ENCODE data around the gene PRAMEF14. TPM values are rescaled to one million over a fixed set of nuclear protein-coding genes. Genes with fewer than 3 reads are reported as not detected.
"Not testable (repeated sequence)": the region's sequence is repeated elsewhere in the genome, so short reads cannot be mapped to it uniquely, and the experiment has no call there.

The PRAMEF14 gene
- polyA plus RNA-seq, 1 experiment = not detected

DNA sequence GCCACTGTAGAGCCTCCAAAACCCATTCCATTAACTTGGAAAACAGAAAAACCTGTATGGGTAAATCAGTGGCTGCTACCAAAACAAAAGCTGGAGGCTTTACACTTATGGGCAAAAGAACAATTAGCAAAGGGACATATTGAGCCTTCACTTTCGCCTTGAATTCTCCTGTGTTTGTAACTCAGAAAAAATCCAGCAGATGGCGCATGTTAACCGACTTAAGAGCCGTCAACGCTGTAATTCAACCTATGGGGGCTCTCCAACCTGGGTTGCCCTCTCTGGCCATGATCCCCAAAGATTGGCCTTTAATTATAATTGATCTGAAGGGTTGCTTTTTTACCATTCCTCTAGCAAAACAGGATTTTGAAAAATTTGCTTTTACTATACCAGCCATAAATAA lies 9.8 kb upstream of the PRAMEF14 start:
- POLR2A ChIA-PET; H3K27ac ChIP-seq (ENCODE audit: low read depth, low read length); H3K9me3 ChIP-seq (ENCODE audit: control insufficient read depth, insufficient read depth, low read length); H3K27me3 ChIP-seq (ENCODE audit: control insufficient read depth, insufficient read depth, low read length); DNase-seq (ENCODE audit: low read depth, low spot score); H3K4me3 ChIP-seq (ENCODE audit: low read depth, low read length): not testable (repeated sequence)
- CTCF ChIA-PET = interaction anchor here (0.6 kb wide), 1 partner anchor 940 kb away, joined by 4 read pairs; no protein-coding TSS in a partner anchor
- 0 out of 2 replicates have a peak, but pooled peaks have one; percentile 9 for TF ChIP-seq CTCF (IDR thresholded peaks at IDR 0.05; ENCODE audit: low read depth, low read length)

GRCh38 chr1:13354475-13354874 lies 7.5 kb upstream of the PRAMEF14 start:
- POLR2A ChIA-PET; H3K27ac ChIP-seq (ENCODE audit: low read depth, low read length); H3K9me3 ChIP-seq (ENCODE audit: control insufficient read depth, insufficient read depth, low read length); H3K27me3 ChIP-seq (ENCODE audit: control insufficient read depth, insufficient read depth, low read length); H3K4me3 ChIP-seq (ENCODE audit: low read depth, low read length); DNase-seq (ENCODE audit: low read depth, low spot score); CTCF ChIA-PET: not testable (repeated sequence)

- H3K27ac ChIP-seq (ENCODE audit: low read depth, low read length); POLR2A ChIA-PET; CTCF ChIA-PET: not testable (repeated sequence)
These were observed 6.5 kb upstream of the PRAMEF14 start for GRCh38 chr1:13353476-13353875.

GRCh38 chr1:13342496-13342895 lies 4.4 kb downstream of the PRAMEF14 start:
- H3K27ac ChIP-seq (ENCODE audit: low read depth, low read length); H3K27me3 ChIP-seq (ENCODE audit: control insufficient read depth, insufficient read depth, low read length); H3K9me3 ChIP-seq (ENCODE audit: control insufficient read depth, insufficient read depth, low read length); CTCF ChIA-PET; POLR2A ChIA-PET; DNase-seq (ENCODE audit: low read depth, low spot score); H3K4me3 ChIP-seq (ENCODE audit: low read depth, low read length): not testable (repeated sequence)

More at GRCh38 chr1:13353476-13353875, 6.5 kb upstream of the PRAMEF14 start:
- H3K9me3 ChIP-seq (ENCODE audit: control insufficient read depth, insufficient read depth, low read length); H3K27me3 ChIP-seq (ENCODE audit: control insufficient read depth, insufficient read depth, low read length); H3K4me3 ChIP-seq (ENCODE audit: low read depth, low read length); DNase-seq (ENCODE audit: low read depth, low spot score): not testable (repeated sequence)

GRCh38 chr1:13315281-13315680 lies 31.7 kb downstream of the PRAMEF14 start, which contains the start of gene PRAMEF15:
TSS of gene PRAMEF15 (plus strand) at chr1:13315581. CDS start at chr1:13318408, 2,827 bp downstream.
- POLR2A ChIA-PET; CTCF ChIA-PET; H3K27me3 ChIP-seq (ENCODE audit: control insufficient read depth, insufficient read depth, low read length); H3K27ac ChIP-seq (ENCODE audit: low read depth, low read length); H3K4me3 ChIP-seq (ENCODE audit: low read depth, low read length); H3K9me3 ChIP-seq (ENCODE audit: control insufficient read depth, insufficient read depth, low read length); DNase-seq (ENCODE audit: low read depth, low spot score): not testable (repeated sequence)

DNA sequence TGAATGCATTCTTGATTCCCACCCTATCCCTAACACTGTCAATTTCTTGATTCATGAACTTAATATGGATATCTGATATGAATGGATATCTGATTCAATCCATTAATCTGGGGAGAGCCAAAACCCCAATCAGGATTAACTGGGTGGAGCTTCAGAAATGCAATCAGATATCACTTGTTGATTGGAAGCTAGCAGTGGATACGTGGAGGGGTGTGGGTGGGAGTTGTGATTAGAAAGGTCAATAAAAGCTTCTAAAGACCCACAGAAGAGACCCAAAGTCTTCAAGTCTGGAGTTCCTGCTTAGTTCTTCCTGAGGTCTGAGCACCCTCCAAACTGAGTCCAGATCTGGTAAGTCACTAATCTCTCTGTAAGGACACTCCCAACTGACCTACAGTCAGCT lies 43.7 kb downstream of the PRAMEF14 start, which contains the start of gene PRAMEF33:
TSS of gene PRAMEF33 (plus strand) at position 301 of the 400 bp plus-strand sequence. CDS start 2,416 bp downstream, outside the sequence.
- H3K27me3 ChIP-seq (ENCODE audit: control insufficient read depth, insufficient read depth, low read length); CTCF ChIA-PET; POLR2A ChIA-PET; DNase-seq (ENCODE audit: low read depth, low spot score); H3K27ac ChIP-seq (ENCODE audit: low read depth, low read length); H3K9me3 ChIP-seq (ENCODE audit: control insufficient read depth, insufficient read depth, low read length); H3K4me3 ChIP-seq (ENCODE audit: low read depth, low read length): not testable (repeated sequence)

GRCh38 chr1:13302197-13302596 lies 44.7 kb downstream of the PRAMEF14 start:
- H3K4me3 ChIP-seq (ENCODE audit: low read depth, low read length); POLR2A ChIA-PET; DNase-seq (ENCODE audit: low read depth, low spot score); H3K27me3 ChIP-seq (ENCODE audit: control insufficient read depth, insufficient read depth, low read length); H3K27ac ChIP-seq (ENCODE audit: low read depth, low read length); H3K9me3 ChIP-seq (ENCODE audit: control insufficient read depth, insufficient read depth, low read length); CTCF ChIA-PET: not testable (repeated sequence)

GRCh38 chr1:13298699-13299098 lies 48.2 kb downstream of the PRAMEF14 start:
- H3K27ac ChIP-seq (ENCODE audit: low read depth, low read length); H3K4me3 ChIP-seq (ENCODE audit: low read depth, low read length); POLR2A ChIA-PET; CTCF ChIA-PET; H3K9me3 ChIP-seq (ENCODE audit: control insufficient read depth, insufficient read depth, low read length); H3K27me3 ChIP-seq (ENCODE audit: control insufficient read depth, insufficient read depth, low read length); DNase-seq (ENCODE audit: low read depth, low spot score): not testable (repeated sequence)

DNA sequence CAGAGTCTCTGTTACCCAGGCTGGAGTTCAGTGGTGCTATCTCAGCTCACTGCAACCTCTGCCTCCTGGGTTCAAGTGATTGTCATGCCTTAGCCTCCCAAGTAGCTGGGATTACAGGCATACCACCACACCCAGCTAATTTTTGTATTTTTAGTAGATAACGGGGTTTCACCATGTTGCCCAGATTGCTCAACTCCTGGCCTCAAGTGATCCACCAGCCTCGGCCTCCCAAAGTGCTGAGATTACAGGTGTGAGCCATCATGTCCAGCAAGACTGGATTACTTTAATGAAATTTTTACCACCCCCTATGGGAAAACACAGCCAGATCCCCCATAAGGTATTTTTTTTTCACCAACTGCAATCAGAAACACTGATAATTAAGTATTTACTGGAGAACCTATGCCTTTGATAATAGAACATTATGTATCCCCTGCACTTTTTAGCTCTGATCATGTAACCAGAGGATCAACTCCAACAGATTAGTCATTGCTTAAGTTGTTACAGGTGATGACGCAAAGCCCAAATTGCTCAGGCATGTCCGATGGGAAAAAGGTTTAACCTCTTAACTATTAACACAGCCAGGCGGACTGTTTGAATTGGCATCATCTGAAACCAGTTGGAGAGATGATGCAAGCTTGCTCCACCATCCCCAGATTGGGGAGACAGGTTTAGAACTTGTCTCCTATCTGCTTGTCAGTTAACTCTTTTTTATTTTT lies 49.6 kb downstream of the PRAMEF14 start:
- POLR2A ChIA-PET; H3K4me3 ChIP-seq (ENCODE audit: low read depth, low read length); DNase-seq (ENCODE audit: low read depth, low spot score); H3K27ac ChIP-seq (ENCODE audit: low read depth, low read length); CTCF ChIA-PET; H3K27me3 ChIP-seq (ENCODE audit: control insufficient read depth, insufficient read depth, low read length); H3K9me3 ChIP-seq (ENCODE audit: control insufficient read depth, insufficient read depth, low read length): not testable (repeated sequence)
